HAP-1 (cell line): ENCODE results near the gene RHPN2.
A peak's percentile ranks its signal among the peaks of the same experiment; 100 is the strongest.
"Not testable (repeated sequence)": the region's sequence is repeated elsewhere in the genome, so short reads cannot be mapped to it uniquely, and the experiment has no call there.

Source experiments
- DNase-seq, 2 experiments: peaks; one replicate each; pipeline ENCODE4 v3.0.0-alpha.2; 2016 to 2020; ENCODE audit warnings: low spot score in 2 of 2
- H3K27me3 ChIP-seq: fragments of 250-450 bp; sonication (Bioruptor Pico); 2 replicates; pipeline ENCODE4 v1.5.1; 2020; ENCODE audit warnings: low read depth, mild to moderate bottlenecking, moderate library complexity
- H3K36me3 ChIP-seq: fragments of 250-450 bp; sonication (Bioruptor Pico); replicated peaks from 2 replicates; pipeline ENCODE4 v1.5.1; 2020; ENCODE audit warnings: mild to moderate bottlenecking
- H3K4me1 ChIP-seq: fragments of 250-450 bp; sonication (Bioruptor Pico); 2 replicates; pipeline ENCODE4 v1.5.1; 2020; ENCODE audit warnings: mild to moderate bottlenecking
- H3K4me3 ChIP-seq: fragments of 250-450 bp; sonication (Bioruptor Pico); 2 replicates; pipeline ENCODE4 v1.5.1; 2020; ENCODE audit warnings: mild to moderate bottlenecking, moderate library complexity
- H3K9me3 ChIP-seq: fragments of 250-450 bp; sonication (Bioruptor Pico); 2 replicates; pipeline ENCODE4 v1.5.1; 2020; ENCODE audit warnings: mild to moderate bottlenecking, moderate library complexity
- in situ Hi-C: fragments of 300-500 bp; cut with MboI; formaldehyde crosslinking; loops from 3 replicates; pipeline ENCODE4 v1.14.3; 2020; ENCODE audit warnings: low sequenced_read_pairs, inconsistent platforms, mixed read lengths

The RHPN2 gene

DNA sequence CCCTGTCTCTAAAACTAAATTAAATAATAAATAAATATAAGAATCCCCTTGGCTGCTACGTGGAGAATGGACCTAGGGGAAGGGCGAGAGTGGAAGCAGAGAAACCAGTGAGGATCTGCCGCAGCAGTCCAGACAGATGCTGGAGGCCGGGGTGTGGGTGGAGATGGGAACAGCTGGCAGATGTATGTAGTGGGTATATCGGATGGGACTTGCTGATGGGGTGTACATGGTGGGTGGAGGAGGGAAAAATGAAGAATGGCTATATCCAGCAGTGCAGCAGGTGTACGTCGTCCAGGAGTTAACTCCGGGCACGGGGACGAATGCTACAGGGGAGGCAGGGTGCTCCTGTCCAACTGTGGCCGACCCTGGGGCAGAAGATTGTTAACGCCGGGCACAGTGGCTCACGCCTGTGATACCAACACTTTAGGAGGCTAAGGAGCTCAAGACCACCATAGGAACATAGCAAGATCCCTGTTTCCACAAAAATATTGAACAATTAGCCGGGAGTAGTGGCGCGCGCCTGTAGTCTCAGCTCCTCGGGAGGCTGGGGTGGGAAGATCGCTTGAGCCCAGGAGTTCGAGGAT lies 93.6 kb downstream of the RHPN2 start:
- in situ Hi-C loops: loop anchor here (10.0 kb wide), 2 partner anchors 144 to 286 kb away; no protein-coding TSS in a partner anchor
- Histone ChIP-seq H3K4me1 (peaks cover 4% of the 10 kb centered on the region; the same call in 1 of the 2 replicates), H3K27me3 (no peaks in the 10 kb centered on the region), H3K4me3 (peak overlapping the region; percentile 87), H3K36me3 (peaks cover 11% of the 10 kb centered on the region), H3K9me3 (no peaks in the 10 kb centered on the region)
- no peak for DNase-seq

DNA sequence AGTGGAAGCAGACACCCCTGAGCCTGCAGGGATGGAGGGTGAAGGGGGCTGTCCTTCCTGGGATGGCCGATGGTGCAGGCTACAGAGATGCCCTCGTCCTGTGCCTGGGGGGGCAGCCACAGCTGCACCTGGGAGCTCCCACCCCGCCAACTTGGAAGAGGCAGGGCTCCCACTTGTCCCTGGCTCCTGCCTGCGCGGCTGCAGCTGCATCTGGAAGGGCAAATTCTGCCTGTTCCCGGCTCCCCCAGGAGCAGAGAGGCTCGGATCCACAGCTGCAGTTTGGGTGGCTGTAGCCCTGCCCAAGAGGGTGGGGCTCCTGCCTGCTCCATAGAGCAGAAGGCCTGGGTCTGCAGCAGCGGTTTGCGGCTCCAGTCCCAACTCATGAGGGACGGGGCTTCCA lies 95.1 kb downstream of the RHPN2 start:
- in situ Hi-C loops: no loop called here
- H3K9me3 ChIP-seq: no peaks in the 10 kb centered on the region
- no peak for DNase-seq
- no peak overlapping the region for H3K4me3 ChIP-seq
- no peaks in the 10 kb centered on the region for H3K27me3 ChIP-seq
- peaks cover 9% of the 10 kb centered on the region; the same call in 1 of the 2 replicates for H3K36me3 ChIP-seq
- peaks cover 4% of the 10 kb centered on the region; the same call in 1 of the 2 replicates for H3K4me1 ChIP-seq

DNA sequence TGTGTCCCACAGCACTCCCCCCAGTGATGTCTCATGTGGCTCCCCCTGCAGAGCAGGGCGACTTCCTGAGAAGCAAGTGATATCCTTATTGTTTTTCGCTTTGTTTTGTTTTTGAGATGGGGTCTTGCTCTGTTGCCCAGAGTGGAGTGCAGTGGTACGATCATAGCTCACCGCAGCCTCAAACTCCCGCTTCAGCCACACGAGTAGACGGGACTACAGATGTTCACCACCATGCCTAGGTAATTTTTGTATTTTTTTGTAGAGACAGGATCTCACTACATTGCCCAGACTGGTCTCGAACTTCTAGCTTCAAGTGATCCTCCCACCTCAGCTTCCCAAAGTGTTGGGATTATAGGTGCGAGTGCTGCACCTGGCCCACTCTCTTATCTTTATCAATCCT lies 97.9 kb downstream of the RHPN2 start:
- Histone ChIP-seq H3K4me1 (peaks cover 4% of the 10 kb centered on the region; the same call in 1 of the 2 replicates), H3K36me3 (peaks cover 11% of the 10 kb centered on the region; the same call in 1 of the 2 replicates), H3K4me3 (no peak overlapping the region), H3K27me3 (no peaks in the 10 kb centered on the region), H3K9me3 (no peaks in the 10 kb centered on the region)
- DNase-seq: no peak
- in situ Hi-C loops: no loop called here

DNA sequence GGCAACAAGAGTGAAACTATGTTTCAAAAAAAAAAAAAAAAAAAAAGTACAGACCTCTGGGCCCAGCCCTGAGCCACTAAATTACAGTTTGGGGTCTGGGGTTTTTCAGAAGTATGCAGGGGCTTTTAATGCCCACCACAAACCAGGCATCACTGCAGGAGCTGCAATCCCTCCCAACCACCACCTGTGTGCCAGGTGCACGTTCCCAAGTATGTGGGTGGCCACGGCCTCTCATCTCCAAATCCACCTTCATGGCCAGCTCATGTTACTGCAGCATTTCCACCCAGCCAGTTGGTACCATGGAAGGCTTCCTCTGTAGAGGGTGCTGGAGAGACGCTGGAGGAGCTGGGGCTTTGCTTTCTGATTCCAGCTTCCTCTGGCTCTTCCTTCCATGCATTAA lies 119.4 kb downstream of the RHPN2 start:
- in situ Hi-C loops: no loop called here
- DNase-seq: no peak

DNA sequence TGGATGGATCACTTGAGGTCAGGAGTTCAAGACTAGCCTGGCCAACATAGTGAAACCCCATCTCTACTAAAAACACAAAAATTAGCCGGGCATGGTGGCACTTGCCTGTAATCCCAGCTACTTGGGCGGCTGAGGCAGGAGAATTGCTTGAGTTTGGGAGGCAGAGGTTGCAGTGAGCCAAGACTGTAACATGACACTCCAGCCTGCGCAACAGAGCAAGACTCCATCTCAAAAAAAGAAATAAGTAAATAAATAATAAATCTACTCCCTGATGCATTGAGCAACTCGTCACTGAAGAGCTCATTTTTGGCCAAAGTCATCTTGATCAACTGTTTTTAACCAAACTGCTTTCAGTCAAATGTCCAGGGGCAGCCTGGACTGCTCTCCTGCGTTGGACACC lies 123.4 kb downstream of the RHPN2 start:
- H3K36me3 ChIP-seq, DNase-seq, H3K27me3 ChIP-seq, H3K9me3 ChIP-seq, in situ Hi-C loops, H3K4me3 ChIP-seq, H3K4me1 ChIP-seq: not testable (repeated sequence)

More for the DNA sequence above, 119.4 kb downstream of the RHPN2 start:
- H3K27me3 ChIP-seq: no peaks in the 10 kb centered on the region
- H3K36me3 ChIP-seq: peaks cover 11% of the 10 kb centered on the region
- no peaks in the 10 kb centered on the region for H3K4me1 ChIP-seq
- H3K9me3 ChIP-seq: no peaks in the 10 kb centered on the region
- H3K4me3 ChIP-seq: no peak overlapping the region

DNA sequence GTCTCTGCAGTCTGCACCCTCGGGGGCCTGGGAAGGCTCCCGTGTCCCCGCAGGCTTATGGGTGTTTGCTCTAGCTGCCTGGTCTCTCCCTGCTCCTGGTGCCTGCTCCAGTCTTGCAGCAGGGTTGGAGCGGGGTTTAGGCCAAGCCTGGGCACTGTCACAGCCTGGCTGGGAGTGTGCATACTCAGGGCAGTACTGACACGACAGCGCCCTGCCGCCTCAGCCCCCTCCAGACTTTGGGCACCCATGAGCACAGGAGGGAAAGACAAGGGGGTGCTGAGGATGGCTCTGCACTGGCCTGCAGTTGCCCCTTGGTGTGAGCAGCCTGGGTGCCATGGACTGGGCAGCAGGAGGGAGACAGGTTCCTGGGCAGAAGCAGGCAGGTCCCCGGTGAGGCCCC lies 128.6 kb downstream of the RHPN2 start:
- Histone ChIP-seq H3K9me3 (no peaks in the 10 kb centered on the region), H3K4me1 (no peaks in the 10 kb centered on the region), H3K36me3 (no peaks in the 10 kb centered on the region), H3K27me3 (no peaks in the 10 kb centered on the region), H3K4me3 (no peak overlapping the region)
- DNase-seq: no peak
- in situ Hi-C loops: no loop called here

DNA sequence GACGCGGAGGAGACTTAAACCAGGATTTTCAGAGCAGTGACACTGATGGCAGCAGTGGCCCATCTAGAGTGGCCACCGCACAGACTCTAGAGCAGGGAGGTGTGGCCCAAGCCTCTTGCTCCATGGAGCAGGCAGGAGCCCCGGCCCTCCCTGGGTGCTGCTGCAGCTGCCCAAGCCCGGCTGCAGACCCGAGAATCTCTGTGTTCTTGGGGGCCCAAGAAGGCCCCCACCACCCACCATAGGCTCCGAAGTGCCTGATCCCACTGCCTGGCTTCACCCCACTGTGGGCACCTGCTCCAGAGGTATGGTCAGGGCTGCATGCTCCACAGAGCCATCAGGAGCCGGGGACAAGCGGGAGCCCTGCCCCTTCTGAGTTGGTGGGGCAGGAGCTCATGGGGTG lies 129.1 kb downstream of the RHPN2 start:
- Histone ChIP-seq H3K9me3 (no peaks in the 10 kb centered on the region), H3K27me3 (no peaks in the 10 kb centered on the region), H3K4me3 (no peak overlapping the region), H3K4me1 (no peaks in the 10 kb centered on the region), H3K36me3 (no peaks in the 10 kb centered on the region)
- no peak for DNase-seq
- in situ Hi-C loops: no loop called here

DNA sequence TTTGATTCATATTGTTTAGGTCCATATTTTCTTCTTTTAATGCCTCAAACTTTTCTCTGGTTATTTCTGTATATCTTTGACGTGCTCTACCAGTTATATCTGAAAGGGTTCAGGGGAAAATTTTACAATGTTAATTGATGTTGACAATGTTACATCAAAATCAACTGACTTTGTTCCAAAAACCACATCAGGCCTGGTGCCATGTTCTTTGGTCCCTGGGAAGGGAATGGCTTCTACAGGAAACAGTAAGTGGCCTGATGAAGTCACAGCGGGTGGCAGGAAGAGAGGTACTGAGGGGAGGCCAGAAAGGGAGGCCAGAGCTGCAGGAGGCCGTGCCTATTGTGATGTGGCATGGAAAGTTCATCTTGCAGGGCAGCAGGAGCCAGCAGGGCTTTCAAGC lies 131.1 kb downstream of the RHPN2 start:
- no peak overlapping the region for H3K4me3 ChIP-seq
- no peaks in the 10 kb centered on the region for H3K4me1 ChIP-seq
- no peak for DNase-seq
- in situ Hi-C loops: no loop called here
- no peaks in the 10 kb centered on the region for H3K36me3 ChIP-seq
- no peaks in the 10 kb centered on the region for H3K27me3 ChIP-seq
- H3K9me3 ChIP-seq: no peaks in the 10 kb centered on the region

DNA sequence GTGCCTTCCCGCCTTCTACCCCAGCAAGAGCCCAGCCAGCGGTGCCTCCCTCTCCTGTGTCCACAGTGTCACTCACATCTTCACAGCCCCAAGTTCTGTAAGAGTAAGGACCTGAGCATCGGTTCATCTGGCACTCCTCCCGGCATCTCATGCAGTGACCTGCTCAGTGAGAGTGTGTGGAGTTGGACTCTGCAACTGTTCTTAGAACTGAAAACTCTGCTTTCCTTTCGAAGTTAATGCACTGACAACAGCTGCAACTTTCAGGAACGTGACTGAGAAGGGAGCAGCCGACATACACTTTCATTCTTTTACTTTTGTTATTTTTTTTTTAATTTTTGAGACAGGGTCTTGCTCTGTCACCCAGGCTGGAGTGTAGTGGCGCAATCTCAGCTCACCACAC lies 134.1 kb downstream of the RHPN2 start:
- Histone ChIP-seq H3K9me3 (no peaks in the 10 kb centered on the region), H3K36me3 (no peaks in the 10 kb centered on the region), H3K4me3 (no peak overlapping the region), H3K27me3 (no peaks in the 10 kb centered on the region), H3K4me1 (no peaks in the 10 kb centered on the region)
- in situ Hi-C loops: no loop called here
- DNase-seq: no peak

DNA sequence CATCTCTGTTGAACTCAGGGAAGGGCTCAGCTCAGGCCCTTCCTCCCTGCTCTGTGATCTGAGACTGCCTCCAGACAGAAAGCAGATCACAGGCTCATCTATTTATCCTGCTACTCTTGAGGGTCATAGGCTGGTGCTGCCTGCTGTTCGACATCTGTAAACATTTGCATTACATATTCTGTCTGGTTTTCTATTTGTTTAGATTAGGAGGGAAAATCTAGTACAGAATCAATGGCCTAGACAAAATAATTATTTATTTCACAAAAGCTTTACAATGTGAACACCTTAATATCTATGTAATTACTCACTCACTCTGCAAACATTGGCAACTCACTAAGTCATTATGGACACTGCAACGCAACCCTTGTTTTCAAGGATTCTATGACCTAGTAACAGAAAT lies 135.9 kb downstream of the RHPN2 start:
- in situ Hi-C loops: no loop called here
- H3K27me3 ChIP-seq: no peaks in the 10 kb centered on the region
- DNase-seq: no peak
- H3K9me3 ChIP-seq: no peaks in the 10 kb centered on the region
- no peaks in the 10 kb centered on the region for H3K36me3 ChIP-seq
- no peak overlapping the region for H3K4me3 ChIP-seq
- no peaks in the 10 kb centered on the region for H3K4me1 ChIP-seq
